Astrocyte (in vitro differentiated cells and primary cell): ENCODE data around the gene TACR2.

ENCODE experiments used
- CTCF ChIP-seq: IDR thresholded peaks from 2 replicates; pipeline ENCODE4 v1.5.1; 2011; ENCODE audit warnings: low read depth, mild to moderate bottlenecking, inconsistent platforms, low read length, moderate library complexity; ENCODE audit not compliant: insufficient read depth
- EZH2 ChIP-seq: IDR thresholded peaks from 2 replicates; pipeline ENCODE4 v1.6.1; 2012; ENCODE audit warnings: mild to moderate bottlenecking, low read length, inconsistent platforms; ENCODE audit not compliant: insufficient read depth

- TF ChIP-seq CTCF (no peak), EZH2 (no peak)
These were observed 18.7 kb downstream of the TACR2 start for GRCh38 chr10:69397972-69398371.
